ENCODE results near the gene ORC3.

ORC3 gene

GRCh38 chr6:87589693-87590416, at the start of gene ORC3, which contains the start of gene RARS2:
TSS of gene ORC3 (plus strand) at chr6:87590135. CDS start at chr6:87590169, 34 bp downstream.
TSS of gene RARS2 (minus strand) at chr6:87589987. CDS start at chr6:87589957, 30 bp downstream.
- peak; percentile 94 for DNase-seq

GRCh38 chr6:87540539-87540938, 49.4 kb upstream of the ORC3 start:
- no peak for DNase-seq

GRCh38 chr6:87541041-87541440, 48.9 kb upstream of the ORC3 start:
- DNase-seq: no peak

- DNase-seq: no peak
These were observed 48.2 kb upstream of the ORC3 start for GRCh38 chr6:87541744-87542143.

GRCh38 chr6:87543696-87544473, 46.0 kb upstream of the ORC3 start:
- no peak for DNase-seq

- no peak for DNase-seq
These were observed 45.5 kb upstream of the ORC3 start for GRCh38 chr6:87544474-87544735.

DNA sequence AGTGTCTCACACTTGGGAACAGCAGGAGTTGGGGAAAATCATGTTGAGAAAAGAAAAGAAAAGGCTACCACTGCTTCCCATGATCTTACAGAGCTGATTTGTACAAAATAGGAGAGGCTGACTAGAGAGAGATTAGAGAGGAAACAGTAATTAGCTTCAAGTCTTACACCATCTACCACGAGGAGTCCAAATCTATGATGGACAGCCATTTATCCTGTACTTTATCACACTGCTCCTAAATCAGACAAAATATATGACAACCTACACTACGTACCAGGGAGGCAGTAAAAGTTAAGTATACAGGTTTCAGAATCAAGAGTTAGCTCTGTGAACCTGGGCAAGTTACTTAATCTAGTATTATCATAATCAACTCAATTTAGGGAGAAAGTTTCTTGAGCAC, 38.1 kb upstream of the ORC3 start:
- no peak for DNase-seq

- DNase-seq: no peak
These were observed 36.7 kb upstream of the ORC3 start for GRCh38 chr6:87553159-87553765.

GRCh38 chr6:87555506-87555905, 34.4 kb upstream of the ORC3 start:
- no peak for DNase-seq

- DNase-seq: no peak
These were observed 31.5 kb upstream of the ORC3 start for GRCh38 chr6:87558446-87558845.

GRCh38 chr6:87561017-87561416, 28.9 kb upstream of the ORC3 start:
- no peak for DNase-seq

DNA sequence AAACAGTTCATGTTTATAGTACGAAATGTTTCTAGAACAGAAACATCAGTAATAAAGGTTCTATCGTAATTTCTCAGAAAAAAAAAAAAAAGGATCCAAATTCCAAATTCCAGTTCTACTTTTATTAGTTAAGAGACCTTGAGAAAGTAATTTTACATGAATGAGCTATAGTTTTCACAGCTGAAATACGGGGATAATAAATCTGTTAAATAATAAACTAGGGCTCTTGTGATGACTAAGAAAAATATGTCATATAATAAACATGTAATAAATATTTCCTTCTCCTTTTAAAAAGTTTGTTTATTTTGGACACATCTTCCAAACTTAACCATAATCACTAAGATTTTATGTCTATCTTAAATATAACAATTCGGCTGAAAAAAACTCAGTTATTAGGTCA, 17.9 kb upstream of the ORC3 start:
- no peak for DNase-seq

GRCh38 chr6:87572883-87573282, 17.1 kb upstream of the ORC3 start:
- DNase-seq: no peak

DNA sequence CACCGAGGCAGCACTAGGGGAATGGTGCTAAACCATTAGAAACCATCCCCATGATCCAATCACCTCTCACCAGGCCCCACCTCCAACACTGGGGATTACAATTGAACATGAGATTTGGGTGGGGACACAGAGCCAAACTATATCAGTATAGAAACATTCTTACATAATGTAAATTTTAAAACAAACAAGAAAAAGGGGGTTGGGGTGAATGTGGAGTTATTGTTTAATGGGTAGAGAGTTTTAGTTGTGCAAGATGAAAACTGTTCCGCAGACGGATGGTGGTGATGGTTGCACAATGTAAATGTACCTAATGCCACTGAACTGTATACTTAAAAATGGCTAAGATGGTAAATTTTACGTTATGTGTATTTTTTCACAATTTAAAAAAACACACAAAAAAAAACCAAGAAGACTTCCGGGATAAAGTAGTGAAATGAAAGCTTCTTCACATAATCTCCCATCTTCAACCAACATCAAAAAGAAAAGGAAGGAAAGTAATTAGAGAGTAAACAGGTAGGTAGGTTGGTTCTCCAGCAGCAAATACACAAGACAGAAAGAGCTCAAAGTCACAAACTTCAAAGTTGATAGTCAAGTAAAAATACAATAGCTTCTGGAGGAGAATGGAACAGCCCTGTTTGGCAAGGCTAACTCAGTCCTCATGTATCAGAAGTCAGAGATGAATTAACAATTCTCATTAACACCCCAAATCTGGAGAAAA, 16.5 kb upstream of the ORC3 start:
- no peak for DNase-seq

GRCh38 chr6:87574237-87574804, 15.6 kb upstream of the ORC3 start:
- DNase-seq: peak; percentile 3

GRCh38 chr6:87575423-87575822, 14.5 kb upstream of the ORC3 start:
- DNase-seq: no peak

GRCh38 chr6:87583822-87584221, 6.1 kb upstream of the ORC3 start:
- DNase-seq: no peak

- DNase-seq: no peak
These were observed 3.4 kb upstream of the ORC3 start for GRCh38 chr6:87586371-87587077.

DNA sequence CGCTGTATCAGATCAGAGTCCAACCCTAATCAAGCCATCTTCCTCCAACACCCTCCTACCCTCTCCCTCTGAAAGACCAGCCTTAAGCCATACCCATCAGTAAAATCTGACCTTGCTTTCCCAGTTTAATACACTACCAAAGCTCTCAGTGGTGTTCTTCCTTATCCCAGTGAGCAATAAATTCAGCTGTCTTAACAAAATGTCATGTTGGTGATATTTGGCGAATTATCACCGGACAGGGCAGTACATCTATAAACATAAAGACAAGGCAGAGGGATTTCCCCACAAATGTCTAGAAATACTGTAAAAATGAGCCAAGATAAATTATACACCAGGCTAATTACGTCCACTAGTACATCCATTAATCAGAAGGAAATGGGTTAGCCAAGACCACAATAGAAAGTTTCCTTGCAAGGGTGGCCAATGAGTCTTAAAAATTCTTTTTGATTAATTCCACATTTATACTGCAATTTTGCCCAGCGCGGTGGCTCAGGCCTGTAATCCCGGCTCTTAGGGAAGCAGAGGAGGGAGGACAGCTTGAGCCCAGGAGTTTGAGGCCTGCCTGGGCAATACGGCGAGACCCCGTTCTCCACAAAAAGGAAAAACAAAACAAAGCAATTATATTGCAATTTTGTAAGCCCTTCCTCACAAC, 1.1 kb upstream of the ORC3 start:
- no peak for DNase-seq

GRCh38 chr6:87590417-87590880, 514 bp downstream of the ORC3 start:
- DNase-seq: no peak

DNA sequence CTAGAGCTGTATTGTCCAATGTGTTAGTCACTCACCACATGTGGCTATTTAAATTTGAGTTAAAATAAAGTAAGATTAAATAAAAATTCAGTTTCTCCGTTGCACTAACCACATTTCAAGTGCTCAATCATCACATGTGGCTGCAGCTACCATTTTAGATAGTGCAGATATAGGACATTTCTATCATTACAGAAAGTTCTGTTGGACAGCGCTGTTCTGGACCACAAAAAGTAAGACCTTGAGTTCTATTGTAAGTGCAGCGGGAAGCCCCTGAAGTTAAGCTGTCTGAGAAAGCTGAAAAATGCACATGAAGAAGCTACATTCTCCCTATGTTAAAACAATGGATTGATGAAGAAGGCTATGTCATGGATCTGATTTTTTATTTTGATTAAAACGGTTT, 1.1 kb downstream of the ORC3 start:
- DNase-seq: no peak

DNA sequence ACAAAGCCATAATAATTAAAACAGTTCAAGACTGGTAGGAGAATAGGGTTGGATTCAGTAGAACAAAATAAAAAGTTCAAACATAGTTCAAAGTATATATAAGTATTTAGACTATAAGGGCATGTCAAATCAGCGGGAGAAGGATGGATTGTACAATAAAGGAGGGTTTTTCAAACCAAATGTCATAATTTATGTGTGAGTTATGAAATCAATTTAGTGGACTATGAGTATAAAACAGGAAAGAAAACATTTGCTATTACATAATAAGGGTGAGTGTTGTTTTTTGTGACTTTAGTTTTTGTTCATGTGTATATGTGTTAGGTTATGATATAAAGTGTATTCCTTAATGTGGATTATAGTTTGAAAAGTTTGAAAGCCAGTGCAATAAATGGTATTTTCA, 10.6 kb downstream of the ORC3 start:
- no peak for DNase-seq

Data from CD4-positive, alpha-beta T cell treated with Interleukin-6 for 4 hours (primary cell).